HG02981 (cell line): ENCODE results near the gene BDKRB2.
"Not testable (repeated sequence)": the region's sequence is repeated elsewhere in the genome, so short reads cannot be mapped to it uniquely, and the experiment has no call there.

Source experiments
- ATAC-seq: cut with Tn5 transposase; IDR thresholded peaks from one replicate; pipeline ENCODE4 v1.9.1; 2021; ENCODE audit warnings: mild to moderate bottlenecking, moderate library complexity; ENCODE audit not compliant: unreplicated experiment

BDKRB2 gene

GRCh38 chr14:96221841-96222240, 17.2 kb downstream of the BDKRB2 start:
- no peak for ATAC-seq

- ATAC-seq, result no peak
Measured at GRCh38 chr14:96224480-96225096, 19.9 kb downstream of the BDKRB2 start.

- no peak for ATAC-seq
Measured at GRCh38 chr14:96225213-96225612, 20.6 kb downstream of the BDKRB2 start.

DNA sequence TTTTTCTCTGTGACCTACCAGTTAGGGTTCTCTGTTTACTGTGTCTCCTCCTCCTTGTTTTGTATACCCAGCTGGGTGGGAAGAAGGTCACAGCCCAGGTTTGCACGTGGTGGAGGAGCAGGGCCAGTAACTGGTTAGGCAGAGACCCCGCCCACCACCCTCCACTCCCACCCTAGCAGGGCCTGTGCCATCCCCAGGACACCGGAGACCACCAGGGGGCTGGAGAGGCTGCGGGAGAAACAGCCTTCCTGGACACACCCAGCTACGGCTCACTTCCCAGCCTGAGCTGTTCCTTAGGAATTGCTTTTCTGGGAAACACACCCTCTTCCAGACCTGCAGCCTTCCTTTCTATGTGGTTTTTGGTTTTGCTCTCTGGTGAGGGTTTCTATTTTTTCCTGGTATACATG, 21.1 kb downstream of the BDKRB2 start:
- no peak for ATAC-seq

GRCh38 chr14:96227428-96227827, 22.8 kb downstream of the BDKRB2 start:
- ATAC-seq, result no peak

DNA sequence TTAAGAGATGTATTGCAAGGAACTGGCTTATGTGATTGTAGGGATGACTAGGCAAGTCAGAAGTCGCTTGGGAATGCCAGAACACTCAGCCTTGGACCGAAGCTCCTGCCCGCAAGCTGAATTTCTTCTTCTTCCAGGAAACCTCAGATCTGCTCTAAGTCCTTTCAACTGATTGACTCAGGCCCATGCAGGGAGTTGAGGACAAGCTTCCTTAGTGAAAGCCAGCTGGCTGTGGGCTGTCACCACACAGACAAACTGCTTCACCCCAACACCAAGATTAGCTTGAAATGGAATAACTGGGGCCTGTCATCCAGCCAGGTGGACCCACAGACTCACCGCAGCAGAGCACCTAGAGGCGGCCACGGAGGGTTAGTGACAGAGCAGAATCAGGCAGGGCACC, 24.7 kb downstream of the BDKRB2 start:
- no peak for ATAC-seq

DNA sequence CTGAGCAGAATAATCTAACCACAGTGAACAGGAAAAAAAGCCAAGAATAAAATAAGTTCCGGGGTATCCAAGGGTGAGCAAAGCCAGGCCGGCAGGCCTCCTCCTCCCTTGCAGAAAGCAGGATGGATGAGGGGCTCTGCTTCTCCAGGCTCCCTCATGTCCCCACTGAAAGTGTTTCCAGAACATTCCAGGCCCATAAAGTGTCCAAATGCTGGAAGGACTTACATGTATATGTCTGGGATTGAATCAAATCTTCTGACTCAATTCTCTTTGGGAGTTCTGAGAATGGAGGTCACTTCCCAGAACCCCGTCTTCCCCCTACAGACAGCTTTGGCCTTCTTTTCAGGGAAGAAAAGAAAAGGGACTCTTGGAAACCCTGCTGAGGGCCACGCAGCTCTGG, 26.4 kb downstream of the BDKRB2 start:
- no peak for ATAC-seq

- no peak for ATAC-seq
Measured at GRCh38 chr14:96231526-96232130, 27.0 kb downstream of the BDKRB2 start.

DNA sequence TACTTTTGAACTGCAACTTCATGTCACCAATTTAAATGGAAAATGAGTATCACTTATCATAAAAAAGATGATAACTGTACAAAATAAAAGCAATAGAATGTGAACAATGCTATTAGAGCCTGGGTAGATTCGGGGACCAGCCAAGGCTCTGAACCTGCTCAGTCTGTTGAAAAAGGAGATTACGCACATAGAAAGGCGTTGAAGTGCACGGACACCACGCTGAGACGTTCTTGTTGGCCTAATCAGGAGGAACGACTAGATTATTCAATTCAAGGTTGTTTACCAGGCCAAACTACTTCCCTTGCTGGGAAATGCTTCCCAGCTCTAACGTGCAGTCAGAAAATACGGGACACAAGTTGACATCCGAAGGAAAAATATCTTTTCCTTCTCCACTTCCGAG, 27.9 kb downstream of the BDKRB2 start:
- no peak for ATAC-seq

- ATAC-seq, result no peak
Measured at GRCh38 chr14:96233661-96234060, 29.0 kb downstream of the BDKRB2 start.

DNA sequence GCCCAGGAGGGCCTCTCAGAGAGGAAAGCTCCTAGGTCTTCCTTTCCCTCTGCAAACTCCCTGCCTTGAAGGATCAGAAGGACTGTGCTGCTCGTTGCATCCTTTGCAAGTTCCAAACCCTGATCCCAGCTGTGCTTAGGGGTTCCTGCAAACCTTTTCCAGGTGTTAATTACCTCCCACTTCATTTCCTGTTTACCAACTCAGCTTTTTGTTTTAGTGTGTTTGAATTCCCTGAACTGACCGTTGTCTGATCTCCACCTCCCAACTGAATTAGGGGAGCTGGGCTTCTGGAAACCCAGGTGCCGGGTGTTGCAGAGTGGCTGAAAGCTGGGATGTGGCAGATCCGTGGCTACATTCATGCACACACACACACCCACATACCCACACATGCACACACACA, 30.8 kb downstream of the BDKRB2 start:
- ATAC-seq, result no peak

DNA sequence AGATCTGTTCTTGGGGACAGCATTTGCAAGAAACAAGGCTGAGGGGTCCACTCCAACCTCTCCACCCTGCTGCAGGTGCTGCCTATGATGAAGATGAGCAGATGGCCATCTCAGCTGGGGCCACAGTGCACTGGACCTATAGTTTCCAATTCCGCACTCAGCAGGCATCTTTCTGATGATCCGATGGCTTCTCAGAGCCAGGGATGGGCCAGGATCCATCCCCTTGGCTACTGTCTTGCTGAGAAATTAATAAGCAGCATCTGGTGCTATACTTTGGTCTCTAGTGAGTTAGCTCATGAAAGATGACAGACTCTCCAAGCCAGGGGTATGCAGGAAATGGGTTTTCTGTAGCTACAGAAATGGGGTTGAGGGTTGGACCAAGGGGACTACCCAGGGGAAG, 33.0 kb downstream of the BDKRB2 start:
- ATAC-seq, result no peak

DNA sequence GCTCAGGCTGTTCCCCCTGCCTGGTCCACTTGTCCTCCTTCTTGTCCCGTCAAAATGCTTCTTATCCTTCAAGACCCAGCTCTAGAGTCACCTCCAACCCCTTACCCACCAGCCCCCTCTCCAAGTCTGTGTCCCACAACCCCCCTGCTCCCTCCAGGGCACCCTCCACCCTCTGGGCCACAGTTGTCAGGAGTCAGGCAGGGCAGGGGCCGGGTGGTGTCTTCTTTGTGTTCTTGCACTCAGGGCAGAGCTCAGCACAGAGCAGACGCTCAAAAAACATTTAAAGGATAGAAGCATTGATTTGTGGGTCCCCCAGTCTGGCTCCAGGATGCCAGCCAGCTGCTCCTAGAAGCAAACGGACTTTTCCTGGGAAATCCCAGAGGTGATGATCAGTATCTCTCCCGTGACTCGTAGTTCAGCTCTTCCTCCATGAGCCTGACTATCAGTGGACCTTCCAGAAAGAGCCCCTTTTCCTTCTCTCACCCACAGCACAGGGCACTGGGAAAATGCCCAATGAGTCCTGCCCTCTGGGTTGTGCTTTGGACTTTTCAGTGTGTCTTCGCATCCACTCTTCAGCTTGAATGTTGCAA, 34.1 kb downstream of the BDKRB2 start:
- ATAC-seq, result no peak

DNA sequence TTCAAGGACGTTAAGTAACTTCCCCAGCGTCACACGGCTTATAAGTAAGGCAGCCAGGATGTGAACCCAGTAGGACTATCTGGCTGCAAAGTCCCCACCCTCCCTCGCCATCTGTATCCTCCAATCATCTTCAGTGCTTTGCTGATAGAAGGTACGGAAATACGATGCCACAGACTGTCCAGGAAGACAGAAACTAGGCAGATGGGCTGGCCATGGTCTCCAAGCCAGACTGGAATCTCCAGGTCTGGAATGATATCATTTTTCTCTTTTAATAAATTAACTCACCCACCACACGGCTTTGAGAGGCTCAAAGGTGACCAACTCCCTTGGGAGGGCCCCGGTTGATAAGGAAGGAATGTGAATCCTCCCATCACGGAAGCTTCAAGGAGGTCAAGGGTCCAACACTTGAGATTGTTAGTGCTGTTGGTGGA, 35.1 kb downstream of the BDKRB2 start:
- ATAC-seq, result no peak

DNA sequence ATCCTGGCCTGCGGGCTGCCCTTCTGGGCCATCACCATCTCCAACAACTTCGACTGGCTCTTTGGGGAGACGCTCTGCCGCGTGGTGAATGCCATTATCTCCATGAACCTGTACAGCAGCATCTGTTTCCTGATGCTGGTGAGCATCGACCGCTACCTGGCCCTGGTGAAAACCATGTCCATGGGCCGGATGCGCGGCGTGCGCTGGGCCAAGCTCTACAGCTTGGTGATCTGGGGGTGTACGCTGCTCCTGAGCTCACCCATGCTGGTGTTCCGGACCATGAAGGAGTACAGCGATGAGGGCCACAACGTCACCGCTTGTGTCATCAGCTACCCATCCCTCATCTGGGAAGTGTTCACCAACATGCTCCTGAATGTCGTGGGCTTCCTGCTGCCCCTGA, 36.0 kb downstream of the BDKRB2 start:
- ATAC-seq, result no peak

- ATAC-seq, result no peak
Measured at GRCh38 chr14:96242126-96242525, 37.5 kb downstream of the BDKRB2 start.

GRCh38 chr14:96243785-96244184, 39.1 kb downstream of the BDKRB2 start:
- ATAC-seq, result no peak

DNA sequence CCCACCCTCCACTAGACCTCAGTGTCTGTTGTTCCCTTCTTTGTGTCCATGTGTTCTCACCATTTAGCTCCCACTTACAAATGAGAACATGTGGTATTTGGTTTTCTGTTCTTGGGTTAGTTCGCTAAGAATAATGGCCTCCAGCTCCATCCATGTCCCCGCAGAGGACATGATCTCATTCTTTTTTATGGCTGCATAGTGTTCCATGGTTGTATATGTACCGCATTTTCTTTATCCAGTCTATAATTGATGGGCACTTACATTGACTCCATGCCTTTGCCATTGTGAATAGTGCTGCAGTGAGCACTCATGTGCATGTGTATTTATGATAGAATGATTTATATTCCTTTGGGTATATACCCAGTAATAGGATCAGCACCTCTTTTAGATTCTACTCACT, 40.4 kb downstream of the BDKRB2 start:
- ATAC-seq, result not testable (repeated sequence)

GRCh38 chr14:96245710-96246538, 41.3 kb downstream of the BDKRB2 start:
- ATAC-seq, result no peak

DNA sequence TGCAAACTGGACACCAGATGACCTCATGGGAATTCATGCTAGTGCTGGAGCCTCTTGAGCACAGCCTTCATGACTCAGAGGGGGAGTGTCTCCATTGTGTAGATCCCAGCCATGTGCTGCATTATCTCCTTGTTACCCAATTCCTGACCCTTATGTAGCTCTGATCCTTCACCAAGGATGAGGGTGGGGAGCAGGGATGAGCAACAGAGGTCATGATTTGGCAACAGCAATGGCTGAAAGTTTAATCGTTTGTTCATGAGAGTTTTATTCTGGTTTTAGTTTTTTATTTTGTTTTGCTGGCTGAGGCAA, 41.9 kb downstream of the BDKRB2 start:
- ATAC-seq, result no peak

- no peak for ATAC-seq
Measured at GRCh38 chr14:96247031-96247430, 42.4 kb downstream of the BDKRB2 start.

- no peak for ATAC-seq
Measured at GRCh38 chr14:96249029-96249428, 44.4 kb downstream of the BDKRB2 start.
